Mucosa of rectum (tissue), 2 donors: ENCODE measurements around the gene C3orf49.

Experiments used
- H3K27ac ChIP-seq, 2 donors: one replicate each; pipeline ENCODE4 v1.7.0; 2013; ENCODE audit warnings: inconsistent platforms in 2 of 2, low read depth in 2 of 2, low read length in 2 of 2
- H3K27me3 ChIP-seq, 2 donors: one replicate each; pipeline ENCODE4 v1.7.0; 2013; ENCODE audit warnings: low read length in 2 of 2; ENCODE audit not compliant: control insufficient read depth in 2 of 2, insufficient read depth in 2 of 2
- H3K36me3 ChIP-seq, 2 donors: one replicate each; pipeline ENCODE4 v1.7.0; 2013; ENCODE audit warnings: low read length in 2 of 2; ENCODE audit not compliant: control insufficient read depth in 2 of 2, insufficient read depth in 2 of 2
- H3K4me1 ChIP-seq, 2 donors: one replicate each; pipeline ENCODE4 v1.7.0; 2013; ENCODE audit warnings: low read length in 2 of 2, mild to moderate bottlenecking in 1 of 2; ENCODE audit not compliant: control insufficient read depth in 2 of 2, insufficient read depth in 2 of 2
- H3K4me3 ChIP-seq, 2 donors: one replicate each; pipeline ENCODE4 v1.7.0; 2013; ENCODE audit warnings: low read length in 2 of 2
- H3K9ac ChIP-seq, 2 donors: one replicate each; pipeline ENCODE4 v1.7.0; 2013; ENCODE audit warnings: low read length in 2 of 2, low read depth in 1 of 2, mild to moderate bottlenecking in 1 of 2
- H3K9me3 ChIP-seq, 2 donors: one replicate each; pipeline ENCODE4 v1.7.0; 2013; ENCODE audit warnings: low read length in 2 of 2; ENCODE audit not compliant: control insufficient read depth in 2 of 2
- donor health status: healthy.
- donor health status: Normal muscosa, but diverticular disease.

The C3orf49 gene

GRCh38 chr3:63809607-63810006, 9.5 kb upstream of the C3orf49 start:
- Histone ChIP-seq H3K27me3 (no peaks in the 10 kb centered on the region), H3K27ac (no peak overlapping the region), H3K9me3 (no peaks in the 10 kb centered on the region), H3K36me3 (no peaks in the 10 kb centered on the region), H3K4me3 (no peak overlapping the region), H3K4me1 (no peaks in the 10 kb centered on the region), H3K9ac (no peak overlapping the region)

- Histone ChIP-seq H3K4me3 (no peak overlapping the region), H3K4me1 (no peaks in the 10 kb centered on the region), H3K9me3 (no peaks in the 10 kb centered on the region), H3K27me3 (no peaks in the 10 kb centered on the region), H3K9ac (no peak overlapping the region), H3K36me3 (no peaks in the 10 kb centered on the region), H3K27ac (no peak overlapping the region)
These were observed 4.9 kb upstream of the C3orf49 start for GRCh38 chr3:63814237-63814636.

- no peak overlapping the region for H3K9ac ChIP-seq
- no peaks in the 10 kb centered on the region for H3K4me1 ChIP-seq
- H3K9me3 ChIP-seq = no peaks in the 10 kb centered on the region
- no peaks in the 10 kb centered on the region for H3K36me3 ChIP-seq
- no peak overlapping the region for H3K4me3 ChIP-seq
- no peak overlapping the region for H3K27ac ChIP-seq
- no peaks in the 10 kb centered on the region for H3K27me3 ChIP-seq
These were observed 1.9 kb upstream of the C3orf49 start for GRCh38 chr3:63817225-63817624.

GRCh38 chr3:63818282-63819150, 583 bp upstream of the C3orf49 start:
- Histone ChIP-seq H3K9me3 (no peaks in the 10 kb centered on the region), H3K27me3 (no peaks in the 10 kb centered on the region), H3K9ac (no peak overlapping the region), H3K4me3 (no peak overlapping the region), H3K4me1 (no peaks in the 10 kb centered on the region), H3K36me3 (no peaks in the 10 kb centered on the region), H3K27ac (no peak overlapping the region)

GRCh38 chr3:63824309-63824708, 5.2 kb downstream of the C3orf49 start:
- H3K9ac ChIP-seq = no peak overlapping the region
- no peak overlapping the region for H3K27ac ChIP-seq
- H3K4me3 ChIP-seq = no peak overlapping the region
- no peaks in the 10 kb centered on the region for H3K36me3 ChIP-seq
- H3K27me3 ChIP-seq = no peaks in the 10 kb centered on the region
- H3K9me3 ChIP-seq = no peaks in the 10 kb centered on the region
- no peaks in the 10 kb centered on the region for H3K4me1 ChIP-seq

GRCh38 chr3:63830526-63830925, 11.4 kb downstream of the C3orf49 start:
- Histone ChIP-seq H3K27me3 (no peaks in the 10 kb centered on the region), H3K9ac (no peak overlapping the region), H3K4me1 (no peaks in the 10 kb centered on the region), H3K27ac (no peak overlapping the region), H3K36me3 (peaks cover 17 to 29% of the 10 kb centered on the region in 2 donors), H3K4me3 (no peak overlapping the region), H3K9me3 (no peaks in the 10 kb centered on the region)

- peaks cover 24 to 29% of the 10 kb centered on the region in 2 donors for H3K36me3 ChIP-seq
- no peaks in the 10 kb centered on the region for H3K4me1 ChIP-seq
- no peak overlapping the region for H3K27ac ChIP-seq
- no peaks in the 10 kb centered on the region for H3K27me3 ChIP-seq
- H3K9me3 ChIP-seq = no peaks in the 10 kb centered on the region
- no peak overlapping the region for H3K4me3 ChIP-seq
- H3K9ac ChIP-seq = no peak overlapping the region
These were observed 13.3 kb downstream of the C3orf49 start for GRCh38 chr3:63832395-63832794.

- Histone ChIP-seq H3K27ac (no peak overlapping the region), H3K27me3 (no peaks in the 10 kb centered on the region), H3K9ac (no peak overlapping the region), H3K36me3 (peaks cover 0 to under 1% of the 10 kb centered on the region in 2 donors), H3K4me1 (no peaks in the 10 kb centered on the region), H3K9me3 (no peaks in the 10 kb centered on the region), H3K4me3 (no peak overlapping the region)
These were observed 22.6 kb downstream of the C3orf49 start for GRCh38 chr3:63841704-63842103.

GRCh38 chr3:63842127-63842526, 23.0 kb downstream of the C3orf49 start:
- H3K27me3 ChIP-seq = no peaks in the 10 kb centered on the region
- no peak overlapping the region for H3K9ac ChIP-seq
- no peaks in the 10 kb centered on the region for H3K4me1 ChIP-seq
- no peaks in the 10 kb centered on the region for H3K9me3 ChIP-seq
- no peaks in the 10 kb centered on the region for H3K36me3 ChIP-seq
- no peak overlapping the region for H3K27ac ChIP-seq
- no peak overlapping the region for H3K4me3 ChIP-seq

- no peak overlapping the region for H3K4me3 ChIP-seq
- no peaks in the 10 kb centered on the region for H3K27me3 ChIP-seq
- no peak overlapping the region for H3K9ac ChIP-seq
- no peaks in the 10 kb centered on the region for H3K9me3 ChIP-seq
- no peaks in the 10 kb centered on the region for H3K4me1 ChIP-seq
- no peak overlapping the region for H3K27ac ChIP-seq
- no peaks in the 10 kb centered on the region for H3K36me3 ChIP-seq
These were observed 26.1 kb downstream of the C3orf49 start for GRCh38 chr3:63845215-63845614.
